HepG2 (cell line): ENCODE data around the gene NOP14. TPM values are rescaled to one million over a fixed set of nuclear protein-coding genes. Genes with fewer than 3 reads are reported as not detected.

ENCODE experiments used
- ARNT2 ChIP-seq: sonication (generic); formaldehyde crosslinking; IDR thresholded peaks from 2 replicates; pipeline ENCODE4 v1.8.0; 2022; ENCODE audit warnings: mild to moderate bottlenecking, low read depth, missing genetic modification reagents, moderate library complexity
- ISL2 ChIP-seq: sonication (generic); formaldehyde crosslinking; IDR thresholded peaks from 2 replicates; pipeline ENCODE4 v1.5.0; 2020; ENCODE audit warnings: missing genetic modification reagents
- ISX ChIP-seq: sonication (generic); formaldehyde crosslinking; conservative IDR thresholded peaks from 2 replicates; pipeline ENCODE4 v1.5.0; 2020; ENCODE audit warnings: missing genetic modification reagents
- JARID2 ChIP-seq: sonication (generic); formaldehyde crosslinking; IDR thresholded peaks from 2 replicates; pipeline ENCODE4 v1.8.1; 2023; ENCODE audit warnings: missing genetic modification reagents, inconsistent platforms; ENCODE audit not compliant: insufficient replicate concordance
- KDM5B ChIP-seq: sonication (generic); formaldehyde crosslinking; IDR thresholded peaks from 2 replicates; pipeline ENCODE4 v1.4.0; 2020; ENCODE audit warnings: missing genetic modification reagents, mild to moderate bottlenecking, borderline replicate concordance
- KMT2A ChIP-seq: sonication (generic); formaldehyde crosslinking; IDR thresholded peaks from 2 replicates; pipeline ENCODE4 v1.4.0; 2020; ENCODE audit warnings: missing genetic modification reagents
- KMT2B ChIP-seq: IDR thresholded peaks from 2 replicates; pipeline ENCODE4 v1.6.1; 2016; ENCODE audit warnings: missing genetic modification reagents, missing compliant biosample characterization
- MXI1 ChIP-seq: IDR thresholded peaks from 3 replicates; pipeline ENCODE4 v1.6.1; 2012; ENCODE audit warnings: low read depth, low read length, inconsistent platforms, borderline replicate concordance
- PRPF4 ChIP-seq: fragments of 200-400 bp; formaldehyde crosslinking; IDR thresholded peaks from 2 replicates; pipeline ENCODE4 v1.6.1; 2016; ENCODE audit warnings: low read length, low read depth; ENCODE audit not compliant: poor library complexity, severe bottlenecking
- PTBP1 ChIP-seq: fragments of 200-400 bp; formaldehyde crosslinking; IDR thresholded peaks from 2 replicates; pipeline ENCODE4 v1.6.1; 2018; ENCODE audit warnings: low read length, low read depth; ENCODE audit not compliant: poor library complexity, severe bottlenecking
- TAF15 ChIP-seq: fragments of 200-400 bp; formaldehyde crosslinking; IDR thresholded peaks from one replicate; pipeline ENCODE4 v1.6.1; 2018; ENCODE audit warnings: mild to moderate bottlenecking, low read depth, low read length; ENCODE audit not compliant: poor library complexity, severe bottlenecking
- TBP ChIP-seq: sonication (generic); formaldehyde crosslinking; IDR thresholded peaks from 2 replicates; pipeline ENCODE4 v1.5.0; 2020; ENCODE audit warnings: missing genetic modification reagents
- ZBTB7A ChIP-seq: sonication (generic); formaldehyde crosslinking; IDR thresholded peaks from 2 replicates; pipeline ENCODE4 v1.8.0; 2022; ENCODE audit warnings: mild to moderate bottlenecking, missing genetic modification reagents
- ZMAT3 ChIP-seq: sonication (generic); formaldehyde crosslinking; conservative IDR thresholded peaks from 2 replicates; pipeline ENCODE4 v1.7.0; 2021; ENCODE audit warnings: missing genetic modification reagents
- ZNF124 ChIP-seq: sonication (generic); formaldehyde crosslinking; IDR thresholded peaks from 2 replicates; pipeline ENCODE4 v1.4.0; 2020; ENCODE audit warnings: missing genetic modification reagents
- ZNF24 ChIP-seq: fragments of 450-650 bp; IDR thresholded peaks from 2 replicates; pipeline ENCODE4 v1.6.1; 2017; ENCODE audit warnings: antibody characterized with exemption, mild to moderate bottlenecking
- ZNF441 ChIP-seq: sonication (generic); formaldehyde crosslinking; IDR thresholded peaks from 2 replicates; pipeline ENCODE4 v1.7.0; 2021; ENCODE audit warnings: missing genetic modification reagents, borderline replicate concordance
- ZNF589 ChIP-seq: sonication (generic); formaldehyde crosslinking; conservative IDR thresholded peaks from 2 replicates; pipeline ENCODE4 v1.8.0; 2022; ENCODE audit warnings: mild to moderate bottlenecking, moderate library complexity, missing genetic modification reagents
- ZNF792 ChIP-seq: IDR thresholded peaks from 2 replicates; pipeline ENCODE4 v1.6.1; 2016
- ZSCAN30 ChIP-seq: sonication (generic); formaldehyde crosslinking; IDR thresholded peaks from 2 replicates; pipeline ENCODE4 v1.5.0; 2020; ENCODE audit warnings: mild to moderate bottlenecking, missing genetic modification reagents
- polyA plus RNA-seq, 8 experiments: library from polyadenylated mRNA; depleted of rRNA in 3 of 8; stranded (reverse) in 7 of 8; unstranded in 1 of 8; fragments of >200 nt; fragmentation: Illumina TruSeq in 4 of 8; extraction: Trizol in 4 of 8; gene quantifications; 2 replicates each; pipeline versions ENCODE4 v1.2.1 to v1.2.3, GENCODE V29; 2011 to 2016; ENCODE audit warnings: low read depth in 4 of 8, missing spikeins in 1 of 8, mixed read lengths in 1 of 8; ENCODE audit not compliant: insufficient read depth in 1 of 8
- total RNA-seq, 5 experiments: library from RNA; depleted of rRNA; stranded (reverse); fragments of >200 nt; fragmentation: Illumina TruSeq; extraction: Trizol; gene quantifications; 2 replicates each; pipeline ENCODE4 v1.2.3, GENCODE V29; 2016; ENCODE audit warnings: low read depth in 1 of 5
- TF ChIP-seq, protein P1 (sequence below): sonication (generic); formaldehyde crosslinking; IDR thresholded peaks from 2 replicates; pipeline ENCODE4 v1.5.1; 2020; ENCODE audit warnings: missing genetic modification reagents, mild to moderate bottlenecking, borderline replicate concordance
- TF ChIP-seq, protein P2 (sequence below): sonication (generic); formaldehyde crosslinking; IDR thresholded peaks from 2 replicates; pipeline ENCODE4 v1.4.0; 2020; ENCODE audit warnings: missing genetic modification reagents; ENCODE audit errors: not compliant biosample characterization
- TF ChIP-seq, protein P3 (sequence below): sonication (generic); formaldehyde crosslinking; conservative IDR thresholded peaks from 2 replicates; pipeline ENCODE4 v1.4.0; 2020; ENCODE audit warnings: missing genetic modification reagents
- TF ChIP-seq, protein P4 (sequence below): sonication (generic); formaldehyde crosslinking; IDR thresholded peaks from 2 replicates; pipeline ENCODE4 v1.4.0; 2020; ENCODE audit warnings: missing genetic modification reagents, mild to moderate bottlenecking, borderline replicate concordance

Gene NOP14
- total and polyA plus RNA-seq, 2 of the 13 experiments (the other 11 are each of a cell fraction or from before 2014, with no cell fraction given), result 6.9 to 47.9 TPM

DNA sequence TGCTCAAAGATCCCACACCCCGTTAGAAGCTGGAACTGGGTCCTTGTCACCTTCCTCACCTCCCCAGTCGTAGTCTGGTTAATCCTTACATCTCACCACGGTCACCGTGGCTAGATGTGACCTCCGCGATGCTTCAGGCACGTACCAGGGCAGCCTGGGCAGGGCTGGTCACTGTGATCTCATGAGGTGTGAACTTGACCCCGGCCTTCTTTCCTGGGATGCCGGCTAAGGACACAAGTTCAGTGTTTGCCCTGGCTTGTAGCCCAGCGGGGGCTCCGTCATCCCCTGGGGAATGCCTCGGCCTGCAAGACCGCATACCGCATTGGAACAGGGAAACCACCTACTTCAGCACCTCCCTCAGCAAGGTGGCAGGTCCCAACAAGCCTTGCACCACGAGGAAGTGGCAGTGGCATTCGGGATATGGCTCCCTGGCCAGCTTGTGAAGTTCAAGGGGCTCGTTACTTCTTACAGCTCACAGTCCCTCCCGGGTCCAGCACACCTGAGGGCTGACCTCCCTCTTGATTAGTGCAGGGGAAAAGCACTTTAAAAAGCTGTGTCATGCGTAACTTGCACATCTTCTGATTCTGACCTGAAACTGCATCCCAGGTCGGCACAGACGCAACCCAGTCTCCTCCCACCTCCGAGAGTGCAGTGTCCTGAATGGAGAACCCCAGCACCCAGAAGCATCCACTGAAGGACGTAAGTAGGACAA lies 25.9 kb downstream of the NOP14 start (continued):
- TF ChIP-seq, protein P1, sequence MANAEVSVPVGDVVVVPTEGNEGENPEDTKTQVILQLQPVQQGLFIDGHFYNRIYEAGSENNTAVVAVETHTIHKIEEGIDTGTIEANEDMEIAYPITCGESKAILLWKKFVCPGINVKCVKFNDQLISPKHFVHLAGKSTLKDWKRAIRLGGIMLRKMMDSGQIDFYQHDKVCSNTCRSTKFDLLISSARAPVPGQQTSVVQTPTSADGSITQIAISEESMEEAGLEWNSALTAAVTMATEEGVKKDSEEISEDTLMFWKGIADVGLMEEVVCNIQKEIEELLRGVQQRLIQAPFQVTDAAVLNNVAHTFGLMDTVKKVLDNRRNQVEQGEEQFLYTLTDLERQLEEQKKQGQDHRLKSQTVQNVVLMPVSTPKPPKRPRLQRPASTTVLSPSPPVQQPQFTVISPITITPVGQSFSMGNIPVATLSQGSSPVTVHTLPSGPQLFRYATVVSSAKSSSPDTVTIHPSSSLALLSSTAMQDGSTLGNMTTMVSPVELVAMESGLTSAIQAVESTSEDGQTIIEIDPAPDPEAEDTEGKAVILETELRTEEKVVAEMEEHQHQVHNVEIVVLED, result peak; percentile 70; the same call in 1 of the 2 replicates
- no peak for TF ChIP-seq ZNF124 (CRISPR knock-in tag)
- TF ChIP-seq ARNT2 (CRISPR knock-in tag), result peak; percentile 86; the same call in 1 of the 2 replicates
- TF ChIP-seq MXI1, result peak; percentile 72; the same call in 1 of the 3 replicates
- no peak for TF ChIP-seq ISX (CRISPR knock-in tag)
- TF ChIP-seq ZNF24, result no peak
- peak; percentile 45; the same call in 1 of the 2 replicates for TF ChIP-seq ZNF792 (CRISPR knock-in tag)
- no peak for TF ChIP-seq TAF15
- no peak for TF ChIP-seq JARID2
- TF ChIP-seq PRPF4, result no peak
- TF ChIP-seq, protein P2, sequence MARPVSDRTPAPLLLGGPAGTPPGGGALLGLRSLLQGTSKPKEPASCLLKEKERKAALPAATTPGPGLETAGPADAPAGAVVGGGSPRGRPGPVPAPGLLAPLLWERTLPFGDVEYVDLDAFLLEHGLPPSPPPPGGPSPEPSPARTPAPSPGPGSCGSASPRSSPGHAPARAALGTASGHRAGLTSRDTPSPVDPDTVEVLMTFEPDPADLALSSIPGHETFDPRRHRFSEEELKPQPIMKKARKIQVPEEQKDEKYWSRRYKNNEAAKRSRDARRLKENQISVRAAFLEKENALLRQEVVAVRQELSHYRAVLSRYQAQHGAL (CRISPR knock-in tag), result no peak
- peak; percentile 22; the same call in 1 of the 2 replicates for TF ChIP-seq ZNF441 (CRISPR knock-in tag)
- no peak for TF ChIP-seq PTBP1
- peak; percentile 66; the same call in 1 of the 2 replicates for TF ChIP-seq KDM5B (CRISPR knock-in tag)
- TF ChIP-seq, protein P3, sequence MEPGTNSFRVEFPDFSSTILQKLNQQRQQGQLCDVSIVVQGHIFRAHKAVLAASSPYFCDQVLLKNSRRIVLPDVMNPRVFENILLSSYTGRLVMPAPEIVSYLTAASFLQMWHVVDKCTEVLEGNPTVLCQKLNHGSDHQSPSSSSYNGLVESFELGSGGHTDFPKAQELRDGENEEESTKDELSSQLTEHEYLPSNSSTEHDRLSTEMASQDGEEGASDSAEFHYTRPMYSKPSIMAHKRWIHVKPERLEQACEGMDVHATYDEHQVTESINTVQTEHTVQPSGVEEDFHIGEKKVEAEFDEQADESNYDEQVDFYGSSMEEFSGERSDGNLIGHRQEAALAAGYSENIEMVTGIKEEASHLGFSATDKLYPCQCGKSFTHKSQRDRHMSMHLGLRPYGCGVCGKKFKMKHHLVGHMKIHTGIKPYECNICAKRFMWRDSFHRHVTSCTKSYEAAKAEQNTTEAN (CRISPR knock-in tag), result no peak
- TF ChIP-seq, protein P4, sequence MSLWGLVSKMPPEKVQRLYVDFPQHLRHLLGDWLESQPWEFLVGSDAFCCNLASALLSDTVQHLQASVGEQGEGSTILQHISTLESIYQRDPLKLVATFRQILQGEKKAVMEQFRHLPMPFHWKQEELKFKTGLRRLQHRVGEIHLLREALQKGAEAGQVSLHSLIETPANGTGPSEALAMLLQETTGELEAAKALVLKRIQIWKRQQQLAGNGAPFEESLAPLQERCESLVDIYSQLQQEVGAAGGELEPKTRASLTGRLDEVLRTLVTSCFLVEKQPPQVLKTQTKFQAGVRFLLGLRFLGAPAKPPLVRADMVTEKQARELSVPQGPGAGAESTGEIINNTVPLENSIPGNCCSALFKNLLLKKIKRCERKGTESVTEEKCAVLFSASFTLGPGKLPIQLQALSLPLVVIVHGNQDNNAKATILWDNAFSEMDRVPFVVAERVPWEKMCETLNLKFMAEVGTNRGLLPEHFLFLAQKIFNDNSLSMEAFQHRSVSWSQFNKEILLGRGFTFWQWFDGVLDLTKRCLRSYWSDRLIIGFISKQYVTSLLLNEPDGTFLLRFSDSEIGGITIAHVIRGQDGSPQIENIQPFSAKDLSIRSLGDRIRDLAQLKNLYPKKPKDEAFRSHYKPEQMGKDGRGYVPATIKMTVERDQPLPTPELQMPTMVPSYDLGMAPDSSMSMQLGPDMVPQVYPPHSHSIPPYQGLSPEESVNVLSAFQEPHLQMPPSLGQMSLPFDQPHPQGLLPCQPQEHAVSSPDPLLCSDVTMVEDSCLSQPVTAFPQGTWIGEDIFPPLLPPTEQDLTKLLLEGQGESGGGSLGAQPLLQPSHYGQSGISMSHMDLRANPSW (CRISPR knock-in tag), result no peak; the same call in 1 of the 2 replicates
- TF ChIP-seq ZSCAN30, result no peak
- TF ChIP-seq ZMAT3 (CRISPR knock-in tag), result peak; percentile 68; the same call in 1 of the 2 replicates
- TF ChIP-seq KMT2B (CRISPR knock-in tag), result no peak; the same call in 1 of the 2 replicates
- TF ChIP-seq ZBTB7A (CRISPR knock-in tag), result peak; percentile 67
- 0 out of 2 replicates have a peak, but pooled peaks have one; percentile 56 for TF ChIP-seq ZNF589 (CRISPR knock-in tag)
- no peak for TF ChIP-seq KMT2A (CRISPR knock-in tag)
- peak; percentile 43; the same call in 1 of the 2 replicates for TF ChIP-seq ISL2
- TF ChIP-seq TBP, result no peak
